GM12878 (cell line): ENCODE data around the gene ARID3A.

Experiments
- BCL3 ChIP-seq: IDR thresholded peaks from 2 replicates; pipeline ENCODE4 v1.6.1; 2011; ENCODE audit warnings: borderline replicate concordance, low read depth, mild to moderate bottlenecking, moderate library complexity, low read length; ENCODE audit not compliant: insufficient read depth, poor library complexity, severe bottlenecking
- CTCF ChIP-seq, 3 experiments: IDR thresholded peaks in 2 of 3; conservative IDR thresholded peaks in 1 of 3; 2 replicates each; pipeline ENCODE4 v1.5.1; 2011; ENCODE audit warnings: low read depth in 3 of 3, low read length in 3 of 3, mild to moderate bottlenecking in 3 of 3, control low read depth in 2 of 3, moderate library complexity in 2 of 3, inconsistent platforms in 1 of 3, mixed read lengths in 1 of 3; ENCODE audit not compliant: control insufficient read depth in 2 of 3, insufficient read depth in 1 of 3; ENCODE audit errors: extremely low read depth in 1 of 3
- GABPA ChIP-seq: IDR thresholded peaks from 2 replicates; pipeline ENCODE4 v1.6.1; 2014; ENCODE audit warnings: antibody characterized with exemption, low read depth, mild to moderate bottlenecking, inconsistent platforms

- no peak for TF ChIP-seq CTCF (IDR thresholded peaks at IDR 0.05 in 2 of 3, conservative IDR thresholded peaks at IDR 0.05 in 1 of 3; ENCODE audit: control insufficient read depth in 2 of 3, extremely low read depth in 1 of 3, insufficient read depth in 1 of 3, low read depth in 3 of 3, low read length in 3 of 3)
- TF ChIP-seq BCL3, result no peak
- TF ChIP-seq GABPA, result no peak
Measured at GRCh38 chr19:974564-975257, 48.9 kb downstream of the ARID3A start.
